CMK (cell line): Measurements from ENCODE around the gene SMG9.

Experiments
- DNase-seq: peaks from one replicate; pipeline ENCODE4 v3.0.0-alpha.2; 2010; ENCODE audit warnings: low read depth

The SMG9 gene, protein sequence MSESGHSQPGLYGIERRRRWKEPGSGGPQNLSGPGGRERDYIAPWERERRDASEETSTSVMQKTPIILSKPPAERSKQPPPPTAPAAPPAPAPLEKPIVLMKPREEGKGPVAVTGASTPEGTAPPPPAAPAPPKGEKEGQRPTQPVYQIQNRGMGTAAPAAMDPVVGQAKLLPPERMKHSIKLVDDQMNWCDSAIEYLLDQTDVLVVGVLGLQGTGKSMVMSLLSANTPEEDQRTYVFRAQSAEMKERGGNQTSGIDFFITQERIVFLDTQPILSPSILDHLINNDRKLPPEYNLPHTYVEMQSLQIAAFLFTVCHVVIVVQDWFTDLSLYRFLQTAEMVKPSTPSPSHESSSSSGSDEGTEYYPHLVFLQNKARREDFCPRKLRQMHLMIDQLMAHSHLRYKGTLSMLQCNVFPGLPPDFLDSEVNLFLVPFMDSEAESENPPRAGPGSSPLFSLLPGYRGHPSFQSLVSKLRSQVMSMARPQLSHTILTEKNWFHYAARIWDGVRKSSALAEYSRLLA

DNA sequence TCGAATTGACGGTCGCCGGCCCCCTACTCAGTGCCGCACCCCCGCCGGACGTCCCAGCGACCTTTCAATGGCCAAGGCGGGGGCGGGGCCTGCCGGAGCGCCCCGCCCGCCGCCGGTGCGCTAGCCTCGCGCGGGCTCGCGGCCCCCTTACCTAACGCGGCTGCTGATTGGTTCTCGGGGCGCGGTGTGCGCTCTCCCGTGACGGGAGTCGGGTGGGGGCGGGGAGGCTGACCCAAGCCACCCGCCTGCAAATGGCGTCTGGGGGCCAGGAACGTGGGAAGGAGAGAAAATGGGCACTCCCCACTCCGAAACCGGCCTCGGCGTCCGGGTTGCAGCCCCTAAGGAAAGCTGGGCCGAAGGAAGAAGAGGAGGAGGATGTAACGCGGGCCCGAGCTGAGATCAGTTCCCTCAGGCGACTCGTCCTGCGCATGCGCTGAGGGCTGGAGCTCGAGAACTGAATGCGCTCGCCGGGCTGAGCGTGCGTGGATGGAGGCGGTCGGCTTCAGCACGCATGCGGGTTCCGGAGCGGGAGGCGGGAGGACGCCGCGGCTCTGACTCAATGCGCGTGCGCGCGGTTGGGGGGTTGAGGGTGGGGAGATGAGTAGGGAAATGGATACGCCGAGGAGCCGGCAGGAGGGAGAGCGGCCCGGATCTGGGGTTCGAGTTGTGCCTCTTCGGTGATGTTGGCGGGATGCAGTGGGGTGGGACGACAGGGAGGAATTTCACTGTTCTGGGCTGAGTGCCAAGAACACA, at the start of gene SMG9:
SMG9 (minus strand) TSS at position 460 of the 753 bp plus-strand sequence. CDS start 4,221 bp downstream, outside the sequence.
- DNase-seq, result peak; percentile 96

DNA sequence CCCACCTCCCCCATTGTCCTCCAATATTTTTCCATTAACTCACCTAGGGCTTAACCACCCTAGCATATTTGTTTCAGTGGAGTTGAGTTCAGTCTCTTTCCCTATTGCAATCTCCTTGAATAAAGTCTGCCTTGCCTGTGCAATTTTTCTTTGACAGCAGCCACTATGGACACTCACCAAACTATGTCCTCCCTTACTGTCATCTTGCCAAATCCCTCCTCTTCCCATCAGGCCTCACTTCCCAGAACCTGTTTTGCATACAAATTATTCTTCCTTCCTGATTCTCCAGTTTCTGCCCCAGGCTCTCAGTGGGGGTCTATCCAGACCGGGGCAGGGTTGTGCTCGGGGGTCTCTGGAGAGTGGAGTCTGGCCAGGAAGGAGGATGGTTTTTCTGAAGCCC, 49.7 kb upstream of the SMG9 start:
- no peak for DNase-seq

DNA sequence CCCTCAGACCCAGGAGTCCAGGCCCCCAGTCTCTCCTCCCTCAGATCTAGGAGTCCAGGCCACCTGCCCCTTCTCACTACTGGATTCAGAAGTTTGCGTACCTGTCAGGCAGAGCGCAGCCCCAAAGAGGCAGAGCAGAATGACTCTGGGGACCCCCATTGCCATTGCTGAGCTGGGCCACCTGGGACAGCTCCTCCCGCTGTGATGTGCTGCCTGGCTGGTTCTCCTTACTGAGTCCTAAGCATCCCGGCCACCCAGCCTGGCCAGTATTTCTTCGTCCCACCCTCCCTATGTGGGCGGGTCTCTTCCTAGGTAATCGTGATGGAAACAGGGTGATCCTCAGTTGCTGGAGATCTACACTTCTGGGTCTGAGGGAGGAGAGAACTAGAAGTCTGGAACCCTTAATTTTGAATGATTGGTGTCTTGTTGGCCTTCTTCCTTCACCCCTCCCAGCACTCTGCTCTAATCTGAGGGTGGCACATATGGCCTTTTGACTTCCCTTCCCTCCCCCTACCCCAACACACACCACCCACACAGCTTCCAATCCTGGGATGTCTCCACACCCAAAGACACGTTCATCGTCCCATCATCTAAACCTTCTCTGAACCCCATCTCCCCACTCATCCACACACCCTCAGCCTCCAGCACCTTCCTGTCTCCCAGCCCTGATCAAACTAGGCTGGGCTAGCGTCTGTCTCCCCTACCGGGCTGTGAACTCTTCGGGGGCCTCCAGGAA, 47.6 kb upstream of the SMG9 start, which contains the start of gene LYPD5:
LYPD5 (minus strand) TSS at position 232 of the 736 bp plus-strand sequence; CDS start at position 165, 67 bp downstream.
- no peak for DNase-seq

DNA sequence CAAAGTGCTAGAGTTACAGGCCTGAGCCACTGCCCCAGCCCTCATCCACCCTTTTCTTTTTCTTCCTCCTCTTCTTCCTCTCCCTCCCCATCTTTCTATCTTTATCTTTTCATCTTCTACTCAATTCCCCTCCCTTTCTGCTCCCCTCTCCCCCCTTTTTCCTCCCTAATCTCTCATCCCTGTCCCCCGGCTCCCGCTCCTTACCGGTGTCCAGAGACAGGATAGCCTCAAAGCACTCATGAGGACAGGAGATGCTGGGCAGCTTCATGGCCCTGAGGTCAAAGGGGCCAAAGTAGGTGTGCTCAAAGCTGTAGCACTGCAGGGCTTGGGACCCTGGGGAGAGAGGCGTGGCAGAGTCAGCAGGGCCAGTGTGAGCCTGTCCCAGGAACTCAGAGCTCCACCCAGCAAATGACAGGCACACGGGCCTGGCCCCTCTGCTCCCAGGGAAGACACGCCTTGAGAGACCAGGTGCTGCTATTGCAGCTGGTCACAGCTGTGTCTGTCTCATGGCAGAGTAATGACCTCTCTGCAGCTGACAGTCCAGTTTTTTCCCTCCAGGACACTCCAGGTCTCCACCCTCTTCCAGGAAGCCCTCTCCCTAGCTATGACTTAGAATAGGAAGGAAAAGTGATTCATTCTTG, 44.9 kb upstream of the SMG9 start:
- DNase-seq, result no peak

DNA sequence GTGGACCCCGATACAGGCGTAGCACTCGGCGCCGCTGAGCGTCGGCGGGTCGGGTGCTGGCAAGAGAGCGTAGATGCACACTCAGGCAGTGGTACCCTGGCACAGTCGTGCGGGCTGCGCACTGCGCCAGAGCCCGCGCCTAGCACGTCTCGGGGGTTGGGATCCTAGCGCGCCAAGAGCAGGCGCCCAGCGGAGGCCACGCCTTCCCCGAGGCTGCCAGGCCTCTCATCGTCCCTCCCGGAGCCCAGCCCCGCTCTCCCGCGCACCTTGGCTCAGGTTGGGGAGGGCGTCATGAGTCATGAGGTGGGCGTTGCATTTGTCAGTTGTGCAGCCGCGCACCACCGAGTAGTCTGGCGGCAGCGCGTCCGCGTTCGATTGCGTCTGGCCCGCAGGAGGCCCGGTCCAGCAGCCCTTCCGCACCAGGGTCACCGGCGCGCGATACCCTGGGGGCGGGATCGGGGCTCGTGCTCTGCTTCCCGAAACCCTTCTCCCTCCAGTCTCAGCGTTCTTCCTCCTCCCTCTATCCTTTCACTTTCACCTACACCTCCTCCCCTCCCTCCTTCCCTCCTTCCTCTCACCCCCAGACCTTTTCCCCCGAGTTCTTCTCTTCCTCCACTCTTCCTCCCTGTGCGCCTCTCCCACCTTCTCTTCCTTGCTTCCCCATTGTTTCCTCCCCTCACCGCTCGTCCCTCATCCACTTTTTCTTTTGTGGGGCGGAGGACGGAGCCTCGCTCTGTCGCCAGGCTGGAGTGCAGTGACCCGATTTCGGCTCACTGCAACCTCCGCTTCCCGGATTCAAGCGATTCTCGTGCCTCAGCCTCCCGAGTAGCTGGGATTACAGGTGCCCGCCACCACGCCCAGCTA, 44.0 kb upstream of the SMG9 start:
- no peak for DNase-seq

DNA sequence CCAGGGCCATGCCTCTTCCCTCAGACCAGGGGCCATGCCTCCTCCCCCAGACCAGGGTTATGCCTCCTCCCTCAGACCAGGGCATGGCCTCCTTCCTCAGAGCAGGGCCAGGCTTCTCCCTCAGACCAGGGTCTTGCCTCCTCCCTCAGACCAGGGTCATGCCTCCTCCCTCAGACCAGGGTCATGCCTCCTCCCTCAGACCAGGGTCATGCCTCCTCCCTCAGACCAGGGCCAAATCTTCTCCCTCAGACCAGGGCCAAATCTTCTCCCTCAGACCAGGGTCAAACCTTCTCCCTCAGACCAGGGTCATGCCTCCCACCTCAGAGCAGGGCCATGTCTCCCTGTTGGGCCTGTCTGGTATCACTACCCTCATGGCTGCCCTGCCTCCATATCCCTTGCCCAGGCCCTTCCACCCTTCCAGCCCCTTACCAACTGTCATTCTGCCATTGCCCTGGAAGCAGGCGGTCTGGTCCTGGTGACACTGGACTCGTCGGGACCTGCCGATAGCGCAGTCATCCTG, 43.3 kb upstream of the SMG9 start:
- DNase-seq, result no peak

DNA sequence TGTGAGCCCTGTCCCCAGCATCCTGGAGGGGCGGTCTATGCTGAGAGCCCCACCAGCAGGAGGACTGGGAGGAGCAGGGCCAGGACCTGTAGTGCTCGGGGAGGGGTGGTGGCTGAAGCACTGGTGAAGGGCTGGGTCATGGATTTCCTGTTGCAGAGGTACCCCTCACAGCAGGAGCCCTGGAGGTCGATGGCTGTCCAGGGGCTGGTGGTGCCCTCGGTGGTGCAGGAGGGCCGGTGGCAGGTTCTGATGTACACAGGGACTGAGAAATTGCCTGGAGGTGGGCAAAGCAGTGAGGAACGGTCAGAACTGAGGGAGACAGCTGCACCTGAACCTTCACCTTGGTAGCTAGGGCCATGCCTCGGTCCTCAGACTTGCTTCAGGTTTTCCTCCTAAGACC, 42.8 kb upstream of the SMG9 start:
- DNase-seq, result no peak

DNA sequence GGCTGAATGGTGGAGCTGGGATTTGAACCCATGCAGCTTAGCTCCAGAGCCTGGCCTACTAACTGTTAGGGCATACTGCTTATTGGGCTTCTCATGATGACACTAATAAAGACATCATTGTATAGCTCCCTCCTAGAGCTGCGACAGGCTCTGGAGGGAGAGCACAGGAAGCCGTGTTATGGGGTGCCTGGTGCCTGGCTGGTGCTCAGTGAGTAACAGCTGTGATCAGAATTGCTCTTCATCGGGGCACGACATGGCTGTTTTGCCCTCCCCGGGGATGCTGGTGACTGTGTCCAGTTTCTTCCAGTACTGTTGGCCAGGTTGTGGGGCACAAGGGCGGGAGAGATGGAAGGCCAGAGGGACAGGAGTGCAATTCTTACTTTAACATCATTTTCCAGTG, 42.4 kb upstream of the SMG9 start:
- no peak for DNase-seq

DNA sequence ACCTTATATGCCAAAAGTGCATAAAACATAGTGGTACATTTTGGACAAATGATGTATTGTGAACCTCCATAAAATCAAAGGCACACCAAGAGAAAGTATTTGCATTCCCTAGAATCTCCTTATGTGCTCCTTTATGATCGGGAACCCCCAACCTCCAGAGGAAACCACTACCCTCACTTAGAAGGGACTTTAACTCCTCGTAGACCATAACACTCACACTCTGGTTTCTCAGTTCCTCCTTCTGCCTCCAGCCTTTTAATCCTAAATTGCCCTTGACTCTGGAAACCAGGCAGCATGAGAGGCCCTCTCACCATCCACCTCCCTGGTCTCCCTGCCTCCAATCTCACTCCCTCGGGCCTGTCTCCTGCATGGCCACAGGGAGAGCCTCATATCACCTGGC, 35.8 kb upstream of the SMG9 start:
- no peak for DNase-seq

DNA sequence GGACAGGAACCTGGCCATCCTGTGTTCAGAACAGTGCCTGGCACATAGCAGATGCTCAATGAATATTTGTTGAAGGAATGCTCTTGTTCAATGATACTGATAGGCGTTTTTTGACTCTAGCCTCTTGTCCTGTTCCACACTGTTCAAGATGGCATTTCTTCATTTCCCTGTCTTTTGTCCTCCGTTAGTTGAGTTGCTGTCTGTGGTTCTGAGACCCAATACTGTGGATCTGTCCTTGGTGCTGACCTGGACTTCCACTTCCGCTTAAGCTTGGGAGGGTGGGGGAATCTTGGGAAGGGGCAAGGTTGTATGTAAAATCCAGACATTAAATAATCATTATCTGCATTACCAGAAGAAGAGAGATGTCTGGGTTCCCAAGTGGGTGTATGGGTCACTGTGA, 34.3 kb upstream of the SMG9 start:
- no peak for DNase-seq

DNA sequence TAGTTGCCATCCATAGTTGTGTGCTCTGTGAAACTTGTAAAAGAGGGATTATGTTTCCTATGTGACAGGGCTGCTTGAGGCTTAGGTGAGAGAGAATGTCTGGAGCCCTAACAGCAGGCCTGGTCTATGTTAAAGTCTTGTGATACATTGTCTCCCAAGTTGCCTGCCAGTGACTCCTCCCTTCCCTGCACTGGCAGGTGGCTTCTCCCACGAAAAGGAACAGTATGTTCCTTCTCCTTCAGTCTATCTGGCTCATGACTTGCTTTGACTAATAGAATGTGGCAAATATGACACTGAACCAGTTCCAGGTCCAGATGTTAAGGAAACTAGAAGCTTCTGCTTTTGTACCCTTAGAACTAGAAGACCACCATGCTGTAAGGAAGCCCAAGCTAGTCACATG, 31.9 kb upstream of the SMG9 start:
- DNase-seq, result no peak

DNA sequence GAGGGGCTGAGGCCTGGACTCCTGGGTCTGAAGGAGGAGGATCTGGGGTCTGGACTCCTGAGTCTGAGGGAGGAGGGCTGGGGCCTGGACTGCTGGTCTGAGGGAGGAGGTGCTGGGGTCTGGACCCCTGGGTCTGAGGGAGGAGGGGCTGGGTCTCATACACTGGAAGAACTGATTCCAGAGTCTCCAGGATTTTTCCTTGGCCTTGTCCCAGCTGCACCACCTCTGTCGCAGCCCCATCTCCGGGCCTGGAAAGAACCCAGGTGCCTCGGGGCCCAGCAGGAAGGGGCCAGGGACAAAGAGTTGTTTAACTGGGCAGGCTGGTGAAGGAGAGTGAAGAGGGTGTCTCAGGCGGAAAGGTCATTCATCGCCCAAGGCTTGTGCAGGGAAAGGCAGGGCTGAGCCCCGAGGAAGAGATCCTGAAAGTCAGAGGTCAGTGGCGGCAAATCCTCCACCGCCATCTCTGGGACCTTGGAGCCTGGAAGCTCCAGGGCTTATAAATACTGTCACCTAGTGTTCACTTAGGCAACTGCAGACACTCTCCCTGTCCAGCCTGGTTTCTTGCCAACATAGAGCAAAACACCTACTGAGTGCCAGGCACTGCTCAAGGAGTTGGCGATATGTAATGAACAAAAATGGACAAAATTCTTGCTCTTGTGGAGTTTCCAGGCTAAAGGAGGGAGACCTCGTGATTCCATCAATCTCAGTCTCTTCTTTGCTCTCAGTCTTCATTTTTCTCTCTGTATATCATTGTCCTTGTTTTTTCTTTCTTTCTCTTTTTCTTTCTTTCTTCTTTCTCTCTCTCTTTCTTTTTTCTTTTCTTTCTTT, 30.4 kb upstream of the SMG9 start:
- no peak for DNase-seq

DNA sequence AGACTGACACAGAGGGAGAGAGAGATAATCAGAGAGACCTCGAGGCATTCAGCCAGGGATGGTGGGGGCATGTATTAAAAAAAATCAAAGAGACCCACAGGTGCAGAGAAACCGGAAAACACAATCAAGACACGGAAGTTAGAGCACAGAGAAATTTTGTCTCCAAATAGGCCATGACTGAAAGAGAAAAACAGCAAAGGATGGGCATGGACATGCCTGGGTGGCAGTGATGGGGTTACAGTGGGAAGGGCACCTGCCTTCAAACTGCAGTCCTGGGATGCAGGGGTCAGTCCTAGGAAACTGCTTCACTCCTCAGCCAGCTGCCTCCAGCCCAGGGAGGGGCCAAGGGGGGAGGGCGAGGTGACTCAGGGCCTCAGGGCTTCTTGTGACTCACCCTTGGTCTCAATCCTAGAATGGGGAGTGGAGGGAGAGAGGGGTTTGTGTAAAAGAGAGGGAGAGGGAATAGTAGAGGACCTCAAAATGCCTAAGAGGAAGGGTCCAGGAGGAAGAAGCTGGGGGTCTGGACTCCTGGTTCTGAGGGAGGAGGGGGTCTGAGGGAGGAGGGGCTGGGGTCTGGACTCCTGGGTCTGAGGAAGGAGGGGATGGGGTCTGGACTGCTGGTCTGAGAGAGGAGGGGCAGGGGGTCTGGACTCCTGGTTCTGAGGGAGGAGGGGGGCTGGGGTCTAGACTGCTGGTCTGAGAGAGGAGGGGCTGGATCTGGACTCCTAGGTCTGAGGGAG, 29.6 kb upstream of the SMG9 start:
- DNase-seq, result no peak

DNA sequence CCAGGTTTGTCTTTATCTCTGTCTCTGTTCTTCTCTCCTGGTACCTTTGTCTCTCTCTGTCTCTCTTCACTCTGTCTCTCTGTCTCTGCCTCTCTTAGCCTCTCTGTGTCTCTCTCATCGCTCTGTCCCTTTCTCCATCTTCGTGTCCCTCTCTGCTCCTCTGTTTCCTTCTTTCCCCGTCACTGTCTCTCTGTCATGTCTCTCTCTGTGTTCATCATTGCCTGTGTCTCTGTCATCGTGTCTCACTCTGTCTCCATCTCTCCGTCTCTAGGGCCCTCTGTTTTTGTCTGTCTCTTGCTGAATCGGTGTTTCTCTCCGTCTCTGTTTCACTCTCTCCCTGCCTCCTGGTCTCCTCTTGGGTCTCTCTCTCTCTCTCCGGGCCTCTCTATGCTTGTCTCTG, 28.9 kb upstream of the SMG9 start:
- DNase-seq, result no peak

DNA sequence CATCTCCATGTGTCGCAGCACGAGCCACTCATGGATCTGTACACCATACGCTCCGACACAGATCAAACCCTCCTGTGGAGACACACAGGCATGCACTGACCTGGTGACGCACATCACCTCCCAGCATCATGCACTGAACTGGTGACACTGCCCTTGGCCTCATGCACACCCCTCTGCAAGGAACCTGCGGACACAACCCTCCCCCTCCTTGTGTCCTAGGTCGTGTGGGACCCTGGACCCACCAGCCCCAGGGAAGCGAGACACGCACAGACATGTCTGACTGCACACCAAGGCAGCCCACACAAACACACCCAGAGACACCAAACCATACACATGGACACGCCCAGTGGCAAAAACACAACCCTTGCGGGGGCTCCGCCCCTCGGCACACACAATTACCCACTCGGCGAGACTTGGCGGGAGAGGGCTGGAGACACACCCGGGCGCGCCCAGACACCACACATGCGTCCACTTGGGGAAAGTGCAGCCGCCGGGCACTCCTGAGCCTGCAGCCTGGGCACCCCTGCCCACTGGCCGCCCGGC, 28.0 kb upstream of the SMG9 start:
- no peak for DNase-seq

DNA sequence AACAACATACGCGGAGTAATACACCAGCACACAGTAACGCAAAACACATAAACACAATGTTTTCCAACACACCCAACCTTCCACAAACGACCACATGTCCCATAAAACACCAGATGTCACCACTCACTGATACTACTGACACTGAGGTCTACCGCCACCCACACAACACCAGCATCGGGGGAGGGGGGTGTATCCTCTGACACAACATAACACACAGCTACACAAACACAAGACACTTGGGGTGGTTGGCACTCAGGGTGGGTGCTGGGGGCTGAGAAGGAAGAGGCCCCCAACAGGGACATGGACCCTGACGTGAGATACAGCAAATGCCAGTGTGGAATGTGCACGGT, 27.5 kb upstream of the SMG9 start:
- no peak for DNase-seq

DNA sequence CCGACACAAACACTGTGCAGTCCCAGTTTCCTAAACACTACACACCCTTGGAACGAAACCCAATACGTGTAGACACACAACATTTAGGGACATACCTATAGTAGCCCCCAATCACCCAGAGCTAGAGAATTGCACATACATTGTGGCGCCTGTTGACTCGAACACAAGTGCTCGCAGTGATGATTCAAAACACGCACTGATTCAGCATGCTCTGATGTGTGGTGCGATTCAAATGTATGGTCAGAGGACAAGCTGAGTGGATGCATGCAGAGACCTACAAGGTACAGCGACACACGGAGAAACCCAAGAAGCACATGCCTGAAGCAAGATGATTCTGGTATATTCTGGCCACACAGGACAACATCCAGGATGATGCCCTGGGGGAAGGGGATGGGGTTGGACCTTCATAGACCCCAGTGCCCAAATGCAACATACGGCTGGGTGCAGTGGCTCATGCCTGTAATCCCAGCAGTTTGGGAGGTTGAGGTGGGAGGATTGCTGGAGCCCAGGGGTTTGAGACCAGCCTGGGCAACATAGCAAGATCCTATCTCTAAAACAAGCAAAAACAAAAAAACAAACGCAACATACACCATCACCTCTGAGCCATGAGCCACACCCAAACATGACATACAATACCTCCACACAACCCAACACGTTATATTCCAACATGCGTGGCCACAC, 27.0 kb upstream of the SMG9 start:
- no peak for DNase-seq
